Head of caudate nucleus (tissue), 42 donors: ENCODE results near the gene CDH16.

ENCODE experiments used
- DNase-seq, 42 donors: peaks; one replicate each; pipeline versions ENCODE4 v3.0.0 to v3.0.0-alpha.2; 2020 to 2021; ENCODE audit warnings: mixed read lengths in 7 of 42
- intact Hi-C: fragments of 100-400 bp; cut with DNase I; formaldehyde crosslinking; loops from one replicate; pipeline ENCODE4 v1.15.0; 2022

Gene CDH16

GRCh38 chr16:66919569-66920298, 1.0 kb upstream of the CDH16 start:
- DNase-seq, result no peak
- intact Hi-C loops, result no loop called here

- DNase-seq, result no peak
- intact Hi-C loops, result no loop called here
Measured at GRCh38 chr16:66918355-66918754, 330 bp downstream of the CDH16 start.

- no peak for DNase-seq
- intact Hi-C loops, result no loop called here
Measured at GRCh38 chr16:66917741-66918140, 944 bp downstream of the CDH16 start.

- DNase-seq, result no peak
- intact Hi-C loops, result no loop called here
Measured at GRCh38 chr16:66916518-66916917, 2.2 kb downstream of the CDH16 start.

GRCh38 chr16:66915041-66915440, 3.6 kb downstream of the CDH16 start:
- DNase-seq, result no peak
- intact Hi-C loops, result no loop called here

GRCh38 chr16:66914541-66914940, 4.1 kb downstream of the CDH16 start:
- DNase-seq, result no peak
- intact Hi-C loops, result no loop called here

- intact Hi-C loops, result no loop called here
- no peak for DNase-seq
Measured at GRCh38 chr16:66913711-66914110, 5.0 kb downstream of the CDH16 start.

GRCh38 chr16:66913081-66913480, 5.6 kb downstream of the CDH16 start:
- intact Hi-C loops, result no loop called here
- no peak for DNase-seq

GRCh38 chr16:66911801-66912200, 6.9 kb downstream of the CDH16 start:
- DNase-seq, result no peak
- intact Hi-C loops, result no loop called here

- intact Hi-C loops, result no loop called here
- no peak for DNase-seq
Measured at GRCh38 chr16:66911112-66911511, 7.6 kb downstream of the CDH16 start.

- intact Hi-C loops, result no loop called here
- DNase-seq, result no peak
Measured at GRCh38 chr16:66910175-66910940, 8.3 kb downstream of the CDH16 start.

- no peak for DNase-seq
- intact Hi-C loops, result no loop called here
Measured at GRCh38 chr16:66908762-66909559, 9.7 kb downstream of the CDH16 start.

- DNase-seq, result no peak
- intact Hi-C loops, result no loop called here
Measured at GRCh38 chr16:66908116-66908515, 10.6 kb downstream of the CDH16 start.

GRCh38 chr16:66906916-66907836, 11.5 kb downstream of the CDH16 start:
- intact Hi-C loops, result no loop called here

GRCh38 chr16:66905633-66906539, 12.8 kb downstream of the CDH16 start:
- DNase-seq, result no peak
- intact Hi-C loops, result no loop called here

More at GRCh38 chr16:66906916-66907836, 11.5 kb downstream of the CDH16 start:
- no peak for DNase-seq

GRCh38 chr16:66904846-66905632, 13.6 kb downstream of the CDH16 start:
- no peak for DNase-seq
- intact Hi-C loops, result no loop called here

- no peak for DNase-seq
Measured at GRCh38 chr16:66904428-66904845, 14.2 kb downstream of the CDH16 start.

More at GRCh38 chr16:66904428-66904845, 14.2 kb downstream of the CDH16 start:
- intact Hi-C loops, result no loop called here
